ENCODE data around the gene RBKS. TPM values are rescaled to one million over a fixed set of nuclear protein-coding genes. Genes with fewer than 3 reads are reported as not detected.

RBKS gene
- total and polyA plus RNA-seq, 2 of the 8 experiments (the other 6 are each of a cell fraction or from before 2014, with no cell fraction given) = 1.1 to 1.5 TPM

DNA sequence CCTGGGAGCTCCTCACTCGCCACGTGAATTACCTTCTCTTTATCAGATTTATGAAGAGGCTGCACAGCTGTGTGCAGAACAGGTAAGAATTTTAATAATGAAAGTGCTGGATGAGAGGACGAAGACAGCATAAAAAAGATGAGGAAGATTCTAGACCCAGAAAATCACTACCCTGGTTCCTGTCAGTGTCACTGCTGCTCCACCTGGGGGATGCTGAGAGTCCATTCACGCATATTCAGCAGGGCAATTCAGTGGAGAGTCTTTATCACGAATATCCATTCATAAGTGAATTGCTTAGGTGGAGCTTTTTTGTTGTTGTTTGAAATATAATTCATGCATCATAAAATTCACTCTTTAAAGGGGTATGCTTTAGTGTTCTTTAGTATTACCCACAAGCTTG is 66.6 kb downstream of the RBKS start (continued):
- TF ChIP-seq, protein P1, sequence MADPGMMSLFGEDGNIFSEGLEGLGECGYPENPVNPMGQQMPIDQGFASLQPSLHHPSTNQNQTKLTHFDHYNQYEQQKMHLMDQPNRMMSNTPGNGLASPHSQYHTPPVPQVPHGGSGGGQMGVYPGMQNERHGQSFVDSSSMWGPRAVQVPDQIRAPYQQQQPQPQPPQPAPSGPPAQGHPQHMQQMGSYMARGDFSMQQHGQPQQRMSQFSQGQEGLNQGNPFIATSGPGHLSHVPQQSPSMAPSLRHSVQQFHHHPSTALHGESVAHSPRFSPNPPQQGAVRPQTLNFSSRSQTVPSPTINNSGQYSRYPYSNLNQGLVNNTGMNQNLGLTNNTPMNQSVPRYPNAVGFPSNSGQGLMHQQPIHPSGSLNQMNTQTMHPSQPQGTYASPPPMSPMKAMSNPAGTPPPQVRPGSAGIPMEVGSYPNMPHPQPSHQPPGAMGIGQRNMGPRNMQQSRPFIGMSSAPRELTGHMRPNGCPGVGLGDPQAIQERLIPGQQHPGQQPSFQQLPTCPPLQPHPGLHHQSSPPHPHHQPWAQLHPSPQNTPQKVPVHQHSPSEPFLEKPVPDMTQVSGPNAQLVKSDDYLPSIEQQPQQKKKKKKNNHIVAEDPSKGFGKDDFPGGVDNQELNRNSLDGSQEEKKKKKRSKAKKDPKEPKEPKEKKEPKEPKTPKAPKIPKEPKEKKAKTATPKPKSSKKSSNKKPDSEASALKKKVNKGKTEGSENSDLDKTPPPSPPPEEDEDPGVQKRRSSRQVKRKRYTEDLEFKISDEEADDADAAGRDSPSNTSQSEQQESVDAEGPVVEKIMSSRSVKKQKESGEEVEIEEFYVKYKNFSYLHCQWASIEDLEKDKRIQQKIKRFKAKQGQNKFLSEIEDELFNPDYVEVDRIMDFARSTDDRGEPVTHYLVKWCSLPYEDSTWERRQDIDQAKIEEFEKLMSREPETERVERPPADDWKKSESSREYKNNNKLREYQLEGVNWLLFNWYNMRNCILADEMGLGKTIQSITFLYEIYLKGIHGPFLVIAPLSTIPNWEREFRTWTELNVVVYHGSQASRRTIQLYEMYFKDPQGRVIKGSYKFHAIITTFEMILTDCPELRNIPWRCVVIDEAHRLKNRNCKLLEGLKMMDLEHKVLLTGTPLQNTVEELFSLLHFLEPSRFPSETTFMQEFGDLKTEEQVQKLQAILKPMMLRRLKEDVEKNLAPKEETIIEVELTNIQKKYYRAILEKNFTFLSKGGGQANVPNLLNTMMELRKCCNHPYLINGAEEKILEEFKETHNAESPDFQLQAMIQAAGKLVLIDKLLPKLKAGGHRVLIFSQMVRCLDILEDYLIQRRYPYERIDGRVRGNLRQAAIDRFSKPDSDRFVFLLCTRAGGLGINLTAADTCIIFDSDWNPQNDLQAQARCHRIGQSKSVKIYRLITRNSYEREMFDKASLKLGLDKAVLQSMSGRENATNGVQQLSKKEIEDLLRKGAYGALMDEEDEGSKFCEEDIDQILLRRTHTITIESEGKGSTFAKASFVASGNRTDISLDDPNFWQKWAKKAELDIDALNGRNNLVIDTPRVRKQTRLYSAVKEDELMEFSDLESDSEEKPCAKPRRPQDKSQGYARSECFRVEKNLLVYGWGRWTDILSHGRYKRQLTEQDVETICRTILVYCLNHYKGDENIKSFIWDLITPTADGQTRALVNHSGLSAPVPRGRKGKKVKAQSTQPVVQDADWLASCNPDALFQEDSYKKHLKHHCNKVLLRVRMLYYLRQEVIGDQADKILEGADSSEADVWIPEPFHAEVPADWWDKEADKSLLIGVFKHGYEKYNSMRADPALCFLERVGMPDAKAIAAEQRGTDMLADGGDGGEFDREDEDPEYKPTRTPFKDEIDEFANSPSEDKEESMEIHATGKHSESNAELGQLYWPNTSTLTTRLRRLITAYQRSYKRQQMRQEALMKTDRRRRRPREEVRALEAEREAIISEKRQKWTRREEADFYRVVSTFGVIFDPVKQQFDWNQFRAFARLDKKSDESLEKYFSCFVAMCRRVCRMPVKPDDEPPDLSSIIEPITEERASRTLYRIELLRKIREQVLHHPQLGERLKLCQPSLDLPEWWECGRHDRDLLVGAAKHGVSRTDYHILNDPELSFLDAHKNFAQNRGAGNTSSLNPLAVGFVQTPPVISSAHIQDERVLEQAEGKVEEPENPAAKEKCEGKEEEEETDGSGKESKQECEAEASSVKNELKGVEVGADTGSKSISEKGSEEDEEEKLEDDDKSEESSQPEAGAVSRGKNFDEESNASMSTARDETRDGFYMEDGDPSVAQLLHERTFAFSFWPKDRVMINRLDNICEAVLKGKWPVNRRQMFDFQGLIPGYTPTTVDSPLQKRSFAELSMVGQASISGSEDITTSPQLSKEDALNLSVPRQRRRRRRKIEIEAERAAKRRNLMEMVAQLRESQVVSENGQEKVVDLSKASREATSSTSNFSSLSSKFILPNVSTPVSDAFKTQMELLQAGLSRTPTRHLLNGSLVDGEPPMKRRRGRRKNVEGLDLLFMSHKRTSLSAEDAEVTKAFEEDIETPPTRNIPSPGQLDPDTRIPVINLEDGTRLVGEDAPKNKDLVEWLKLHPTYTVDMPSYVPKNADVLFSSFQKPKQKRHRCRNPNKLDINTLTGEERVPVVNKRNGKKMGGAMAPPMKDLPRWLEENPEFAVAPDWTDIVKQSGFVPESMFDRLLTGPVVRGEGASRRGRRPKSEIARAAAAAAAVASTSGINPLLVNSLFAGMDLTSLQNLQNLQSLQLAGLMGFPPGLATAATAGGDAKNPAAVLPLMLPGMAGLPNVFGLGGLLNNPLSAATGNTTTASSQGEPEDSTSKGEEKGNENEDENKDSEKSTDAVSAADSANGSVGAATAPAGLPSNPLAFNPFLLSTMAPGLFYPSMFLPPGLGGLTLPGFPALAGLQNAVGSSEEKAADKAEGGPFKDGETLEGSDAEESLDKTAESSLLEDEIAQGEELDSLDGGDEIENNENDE (IDR thresholded peaks at IDR 0.05; ENCODE audit: insufficient replicate concordance, low read length) = no peak
- TF ChIP-seq JUND (IDR thresholded peaks at IDR 0.05; ENCODE audit: low read length) (no peak), KDM4A (IDR thresholded peaks at IDR 0.05; ENCODE audit: low read depth, low read length, severe bottlenecking) (no peak), POU5F1 (IDR thresholded peaks at IDR 0.05; ENCODE audit: low read depth, low read length) (no peak), CTBP2 (IDR thresholded peaks at IDR 0.05; ENCODE audit: borderline replicate concordance, insufficient read depth, insufficient read length, low read length) (no peak), EP300 (IDR thresholded peaks at IDR 0.05; ENCODE audit: borderline replicate concordance in 1 of 2, low read depth in 2 of 2, low read length in 2 of 2) (no peak)

Data from H1 (cell line).